ENCODE measurements around the gene VPS45. TPM values are rescaled to one million over a fixed set of nuclear protein-coding genes. Genes with fewer than 3 reads are reported as not detected.

VPS45 gene
- total and polyA plus RNA-seq, 2 of the 8 experiments (the other 6 are each of a cell fraction or from before 2014, with no cell fraction given), result 19.1 to 27.6 TPM

DNA sequence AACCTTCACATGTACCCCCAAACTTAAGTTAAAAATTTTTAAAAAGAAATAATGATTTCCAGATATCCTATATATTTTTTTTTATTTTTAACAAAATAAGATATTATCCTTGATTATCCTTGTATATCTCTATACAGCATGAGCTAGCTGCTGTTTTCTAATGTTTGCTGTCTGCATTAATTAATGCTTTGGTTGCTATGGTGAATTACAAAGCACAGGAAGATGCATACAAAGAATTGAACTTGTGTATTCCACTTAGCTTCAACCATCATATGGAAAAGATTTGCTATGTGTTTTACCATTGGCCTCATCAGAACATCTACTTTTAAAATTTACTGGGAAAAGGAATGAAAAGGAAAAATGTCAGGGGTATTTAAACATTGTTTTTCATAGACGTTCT lies 35.4 kb downstream of the VPS45 start:
- H4K91ac ChIP-seq (replicated peaks; ENCODE audit: insufficient read length, low read length), result no peak overlapping the region
- H4K5ac ChIP-seq (ENCODE audit: insufficient read length, low read depth, low read length), result no peak overlapping the region
- H2BK120ac ChIP-seq (replicated peaks; ENCODE audit: low read depth, low read length), result no peak overlapping the region
- no peaks in the 10 kb centered on the region for H3K79me2 ChIP-seq (ENCODE audit: control insufficient read depth in 1 of 2, insufficient read depth in 2 of 2, low read length in 2 of 2)
- no peak for TF ChIP-seq TAF7 (optimal IDR thresholded peaks at IDR 0.05; ENCODE audit: borderline replicate concordance, low read depth, low read length)
- no peak for TF ChIP-seq CHD1 (IDR thresholded peaks at IDR 0.05; ENCODE audit: low read depth, low read length)
- no peak for TF ChIP-seq SUZ12 (IDR thresholded peaks at IDR 0.05; ENCODE audit: low read length)
- no peak for TF ChIP-seq EP300 (IDR thresholded peaks at IDR 0.05; ENCODE audit: borderline replicate concordance in 1 of 2, low read depth in 2 of 2, low read length in 2 of 2)
- no peak for TF ChIP-seq SIN3A (conservative IDR thresholded peaks at IDR 0.05 in 1 of 2, IDR thresholded peaks at IDR 0.05 in 1 of 2; ENCODE audit: low read depth in 1 of 2, low read length in 2 of 2)
- no peak for TF ChIP-seq BCL11A (IDR thresholded peaks at IDR 0.05; ENCODE audit: low read depth in 2 of 2, low read length in 2 of 2)
- H3K4me2 ChIP-seq (ENCODE audit: insufficient read depth in 1 of 2, low read depth in 2 of 2, low read length in 2 of 2), result no peak overlapping the region
- FAIRE-seq, result no peak
- H2BK20ac ChIP-seq (ENCODE audit: low read length), result no peak overlapping the region
- no peak overlapping the region for H4K8ac ChIP-seq (ENCODE audit: extremely low read depth, insufficient read depth, low read length)
- ChIA-PET CTCF (ENCODE audit: partially characterized antibody) (interaction anchor here (0.6 to 2.0 kb wide), 5 partner anchors 30 to 158 kb away, joined by 3 to 7 read pairs (median 3); no protein-coding TSS in a partner anchor), POLR2A (ENCODE audit: partially characterized antibody) (no interaction called here)
- no peak overlapping the region for H3K23ac ChIP-seq (ENCODE audit: insufficient read length)
- H3K4me3 ChIP-seq (ENCODE audit: extremely low read depth in 1 of 4, insufficient read depth in 2 of 4, low read depth in 3 of 4, low read length in 4 of 4), result no peak overlapping the region
- no peak for DNase-seq (ENCODE audit: low read depth in 1 of 2, low spot score in 2 of 2)
- H3K27ac ChIP-seq (ENCODE audit: low read depth, low read length), result no peak overlapping the region
- no peak overlapping the region for H3K4ac ChIP-seq (replicated peaks; ENCODE audit: insufficient read length, low read depth, low read length)
- H3K9ac ChIP-seq (replicated peaks in 1 of 4; ENCODE audit: extremely low read depth in 1 of 4, low read depth in 3 of 4, low read length in 3 of 4), result no peak overlapping the region
- WGBS, 2 experiments (ENCODE audit: extremely low coverage in 1 of 2, insufficient coverage in 1 of 2, insufficient read length in 1 of 2, insufficient replicate concordance in 2 of 2, low coverage in 1 of 2, low lambda C conversion rate in 2 of 2, missing lambda C conversion rate in 1 of 2), result 83% methylated on average over 1 of the region's 1 CpG; no CpG with 5 or more reads in 1 of the 2 experiments
- H3K9me3 ChIP-seq (ENCODE audit: insufficient read depth in 2 of 2, low read depth in 1 of 2, low read length in 1 of 2), result no peaks in the 10 kb centered on the region
- no peaks in the 10 kb centered on the region for H3K79me1 ChIP-seq (ENCODE audit: low read depth, low read length)
- H4K20me1 ChIP-seq (replicated peaks in 1 of 2; ENCODE audit: control insufficient read depth in 1 of 2, insufficient read depth in 2 of 2, low read length in 2 of 2), result no peaks in the 10 kb centered on the region
- H3K4me1 ChIP-seq (replicated peaks in 1 of 4; ENCODE audit: control insufficient read depth in 3 of 4, insufficient read depth in 4 of 4, low read length in 3 of 4), result no peaks in the 10 kb centered on the region
- no peaks in the 10 kb centered on the region for H3K27me3 ChIP-seq (replicated peaks in 1 of 4; ENCODE audit: control insufficient read depth in 3 of 4, extremely low read depth in 1 of 4, insufficient read depth in 3 of 4, low read length in 3 of 4)
- H2AFZ ChIP-seq (ENCODE audit: low read length), result no peak overlapping the region
- no peaks in the 10 kb centered on the region for H3K23me2 ChIP-seq (ENCODE audit: low read depth, low read length)
- H3K18ac ChIP-seq (ENCODE audit: extremely low read depth, low read length), result no peak overlapping the region
- H2BK12ac ChIP-seq (ENCODE audit: low read depth, low read length), result no peak overlapping the region
- H2AK5ac ChIP-seq (ENCODE audit: low read depth, low read length), result no peak overlapping the region
- H2BK5ac ChIP-seq (ENCODE audit: low read depth, low read length), result no peak overlapping the region
- H3K14ac ChIP-seq (ENCODE audit: insufficient read length), result no peak overlapping the region
- H2BK15ac ChIP-seq (ENCODE audit: low read length), result no peak overlapping the region
- no peaks in the 10 kb centered on the region; a peak in 1 of 8 replicates for H3K36me3 ChIP-seq (ENCODE audit: control insufficient read depth in 2 of 4, insufficient read depth in 4 of 4, low read length in 3 of 4)
- H3K56ac ChIP-seq (replicated peaks; ENCODE audit: insufficient read length, low read depth, low read length), result no peak overlapping the region

All from H1 (cell line).